ENCODE measurements around the gene ERVK3-1.

The ERVK3-1 gene

GRCh38 chr19:58336820-58337219, 31.6 kb downstream of the ERVK3-1 start:
- Histone ChIP-seq H3K4me2 (ENCODE audit: low read length) (no peak overlapping the region), H4K20me1 (ENCODE audit: insufficient read depth, low read length) (no peaks in the 10 kb centered on the region), H3K9me2 (ENCODE audit: low read depth, low read length) (no peaks in the 10 kb centered on the region), H3K4me1 (ENCODE audit: insufficient read depth, low read length, severe bottlenecking) (no peaks in the 10 kb centered on the region), H3K27me3 (ENCODE audit: insufficient read depth, low read length) (no peaks in the 10 kb centered on the region), H3K9me3 (ENCODE audit: low read length) (no peaks in the 10 kb centered on the region; the same call in 1 of the 2 replicates), H3K79me2 (ENCODE audit: insufficient read depth, low read length) (no peaks in the 10 kb centered on the region), H3K4me3 (ENCODE audit: low read depth, low read length, poor library complexity, severe bottlenecking) (no peak overlapping the region), H3F3A (ENCODE audit: insufficient read depth, low read length) (no peaks in the 10 kb centered on the region), H3K27ac (ENCODE audit: low read depth, low read length, poor library complexity, severe bottlenecking) (no peak overlapping the region), H2AFZ (ENCODE audit: low read length) (no peak overlapping the region), H3K9ac (ENCODE audit: low read length) (no peak overlapping the region), H3K36me3 (ENCODE audit: insufficient read depth, low read length) (peaks cover 53% of the 10 kb centered on the region)
- no peak for TF ChIP-seq CTCF (IDR thresholded peaks at IDR 0.05; ENCODE audit: low read length)
- no peak for TF ChIP-seq EZH2 (IDR thresholded peaks at IDR 0.05; ENCODE audit: borderline replicate concordance, low read length)

- H2AFZ ChIP-seq (ENCODE audit: low read length), result no peak overlapping the region
- H3K9me2 ChIP-seq (ENCODE audit: low read depth, low read length), result no peaks in the 10 kb centered on the region
- no peaks in the 10 kb centered on the region for H3K4me1 ChIP-seq (ENCODE audit: insufficient read depth, low read length, severe bottlenecking)
- peaks cover 53% of the 10 kb centered on the region for H3K36me3 ChIP-seq (ENCODE audit: insufficient read depth, low read length)
- no peaks in the 10 kb centered on the region for H3F3A ChIP-seq (ENCODE audit: insufficient read depth, low read length)
- TF ChIP-seq EZH2 (IDR thresholded peaks at IDR 0.05; ENCODE audit: borderline replicate concordance, low read length) (no peak), CTCF (IDR thresholded peaks at IDR 0.05; ENCODE audit: low read length) (no peak)
- H3K79me2 ChIP-seq (ENCODE audit: insufficient read depth, low read length), result no peaks in the 10 kb centered on the region
- H3K9ac ChIP-seq (ENCODE audit: low read length), result no peak overlapping the region
- H3K27ac ChIP-seq (ENCODE audit: low read depth, low read length, poor library complexity, severe bottlenecking), result no peak overlapping the region
- no peaks in the 10 kb centered on the region; the same call in 1 of the 2 replicates for H3K9me3 ChIP-seq (ENCODE audit: low read length)
- no peak overlapping the region for H3K4me3 ChIP-seq (ENCODE audit: low read depth, low read length, poor library complexity, severe bottlenecking)
- H4K20me1 ChIP-seq (ENCODE audit: insufficient read depth, low read length), result no peaks in the 10 kb centered on the region
- H3K27me3 ChIP-seq (ENCODE audit: insufficient read depth, low read length), result no peaks in the 10 kb centered on the region
- H3K4me2 ChIP-seq (ENCODE audit: low read length), result no peak overlapping the region
Measured at GRCh38 chr19:58338336-58338735, 33.2 kb downstream of the ERVK3-1 start.

- no peak overlapping the region for H3K27ac ChIP-seq (ENCODE audit: low read depth, low read length, poor library complexity, severe bottlenecking)
- H2AFZ ChIP-seq (ENCODE audit: low read length), result no peak overlapping the region
- no peak overlapping the region for H3K9ac ChIP-seq (ENCODE audit: low read length)
- H3K27me3 ChIP-seq (ENCODE audit: insufficient read depth, low read length), result no peaks in the 10 kb centered on the region
- no peaks in the 10 kb centered on the region for H3K9me2 ChIP-seq (ENCODE audit: low read depth, low read length)
- H3K4me3 ChIP-seq (ENCODE audit: low read depth, low read length, poor library complexity, severe bottlenecking), result no peak overlapping the region
- H4K20me1 ChIP-seq (ENCODE audit: insufficient read depth, low read length), result no peaks in the 10 kb centered on the region
- H3K4me1 ChIP-seq (ENCODE audit: insufficient read depth, low read length, severe bottlenecking), result no peaks in the 10 kb centered on the region
- H3K36me3 ChIP-seq (ENCODE audit: insufficient read depth, low read length), result peaks cover 53% of the 10 kb centered on the region
- H3K4me2 ChIP-seq (ENCODE audit: low read length), result no peak overlapping the region
- H3F3A ChIP-seq (ENCODE audit: insufficient read depth, low read length), result no peaks in the 10 kb centered on the region
- no peaks in the 10 kb centered on the region for H3K79me2 ChIP-seq (ENCODE audit: insufficient read depth, low read length)
- TF ChIP-seq EZH2 (IDR thresholded peaks at IDR 0.05; ENCODE audit: borderline replicate concordance, low read length) (no peak), CTCF (IDR thresholded peaks at IDR 0.05; ENCODE audit: low read length) (no peak)
- H3K9me3 ChIP-seq (ENCODE audit: low read length), result no peaks in the 10 kb centered on the region; the same call in 1 of the 2 replicates
Measured at GRCh38 chr19:58338825-58339558, 33.8 kb downstream of the ERVK3-1 start.
